ENCODE data around the gene ERCC2. TPM values are rescaled to one million over a fixed set of nuclear protein-coding genes. Genes with fewer than 3 reads are reported as not detected.

Gene ERCC2
- total RNA-seq, 1 donor from 2014 or later = 32.2 TPM

GRCh38 chr19:45333609-45334303, 36.6 kb downstream of the ERCC2 start:
- DNase-seq (ENCODE audit: low read depth) = no peak
- no peak overlapping the region for H3K4me3 ChIP-seq (ENCODE audit: low read depth, low read length)
- no peak for TF ChIP-seq CTCF (conservative IDR thresholded peaks at IDR 0.05; ENCODE audit: low read depth, low read length)

- no peak for TF ChIP-seq CTCF (conservative IDR thresholded peaks at IDR 0.05; ENCODE audit: low read depth, low read length)
Observed at GRCh38 chr19:45331411-45331810, 39.0 kb downstream of the ERCC2 start.

GRCh38 chr19:45327404-45328143, 42.8 kb downstream of the ERCC2 start:
- no peak for DNase-seq (ENCODE audit: low read depth)
- H3K4me3 ChIP-seq (ENCODE audit: low read depth, low read length) = no peak overlapping the region
- no peak for TF ChIP-seq CTCF (conservative IDR thresholded peaks at IDR 0.05; ENCODE audit: low read depth, low read length)

More at GRCh38 chr19:45331411-45331810, 39.0 kb downstream of the ERCC2 start:
- H3K4me3 ChIP-seq (ENCODE audit: low read depth, low read length) = no peak overlapping the region
- DNase-seq (ENCODE audit: low read depth) = no peak

- DNase-seq (ENCODE audit: low read depth) = no peak
- TF ChIP-seq CTCF (conservative IDR thresholded peaks at IDR 0.05; ENCODE audit: low read depth, low read length) = no peak
- H3K4me3 ChIP-seq (ENCODE audit: low read depth, low read length) = no peak overlapping the region
Observed at GRCh38 chr19:45324349-45324907, 45.9 kb downstream of the ERCC2 start.

GRCh38 chr19:45323671-45324081, 46.7 kb downstream of the ERCC2 start:
- TF ChIP-seq CTCF (conservative IDR thresholded peaks at IDR 0.05; ENCODE audit: low read depth, low read length) = no peak
- H3K4me3 ChIP-seq (ENCODE audit: low read depth, low read length) = peak overlapping the region; percentile 37
- DNase-seq (ENCODE audit: low read depth) = no peak

- DNase-seq (ENCODE audit: low read depth) = no peak
- H3K4me3 ChIP-seq (ENCODE audit: low read depth, low read length) = peak within 1 kb of the TSS; percentile 37
- no peak for TF ChIP-seq CTCF (conservative IDR thresholded peaks at IDR 0.05; ENCODE audit: low read depth, low read length)
Observed at GRCh38 chr19:45322744-45323281, 47.6 kb downstream of the ERCC2 start, which contains the start of gene CKM. Gene CKM, minus strand, starts transcription at chr19:45322875. Its CDS starts 3,162 bp downstream, at chr19:45319713.
